Neural progenitor cell (in vitro differentiated cells): ENCODE data around the gene DOK4. TPM values are rescaled to one million over a fixed set of nuclear protein-coding genes. Genes with fewer than 3 reads are reported as not detected.

Source experiments
- DNase-seq: peaks from one replicate; pipeline ENCODE4 v3.0.0-alpha.2; 2016; ENCODE audit warnings: low spot score
- H2AFZ ChIP-seq: fragments of 200-600 bp; sonication (generic); replicated peaks from 2 replicates; pipeline ENCODE4 v1.6.1; 2016; ENCODE audit warnings: antibody characterized with exemption
- H3F3A ChIP-seq: fragments of 200-600 bp; sonication (generic); 2 replicates; pipeline ENCODE4 v1.6.1; 2016; ENCODE audit warnings: antibody characterized with exemption, low read depth
- H3K27ac ChIP-seq: fragments of 200-600 bp; sonication (generic); 2 replicates; pipeline ENCODE4 v1.5.1; 2016; ENCODE audit warnings: mild to moderate bottlenecking
- H3K27me3 ChIP-seq: fragments of 200-600 bp; sonication (generic); 2 replicates; pipeline ENCODE4 v1.6.1; 2016; ENCODE audit warnings: mild to moderate bottlenecking, moderate library complexity
- H3K36me3 ChIP-seq: fragments of 200-600 bp; sonication (generic); 2 replicates; pipeline ENCODE4 v1.5.1; 2016
- H3K4me1 ChIP-seq: fragments of 200-600 bp; sonication (generic); 2 replicates; pipeline ENCODE4 v1.6.1; 2016; ENCODE audit warnings: mixed run types
- H3K4me2 ChIP-seq: fragments of 200-600 bp; sonication (generic); 2 replicates; pipeline ENCODE4 v1.6.1; 2016
- H3K4me3 ChIP-seq: fragments of 200-600 bp; sonication (generic); 2 replicates; pipeline ENCODE4 v1.5.1; 2016
- H3K79me2 ChIP-seq: fragments of 200-600 bp; sonication (generic); 2 replicates; pipeline ENCODE4 v1.6.1; 2016; ENCODE audit warnings: low read depth
- H3K9ac ChIP-seq: fragments of 200-600 bp; sonication (generic); 2 replicates; pipeline ENCODE4 v1.6.1; 2016
- H3K9me3 ChIP-seq: fragments of 200-600 bp; sonication (generic); 2 replicates; pipeline ENCODE4 v1.5.1; 2016; ENCODE audit warnings: low read depth
- H4K20me1 ChIP-seq: fragments of 200-600 bp; sonication (generic); 2 replicates; pipeline ENCODE4 v1.6.1; 2016; ENCODE audit warnings: low read depth
- H3K27ac Mint-ChIP-seq: 3 replicates; pipeline ENCODE4 v1.8.0; 2021; ENCODE audit warnings: mixed read lengths
- H3K27me3 Mint-ChIP-seq: 2 replicates; pipeline ENCODE4 v1.8.0; 2022; ENCODE audit warnings: low read depth, mild to moderate bottlenecking, inconsistent platforms, moderate library complexity, mixed read lengths; ENCODE audit not compliant: insufficient read depth
- H3K36me3 Mint-ChIP-seq: 3 replicates; pipeline ENCODE4 v1.8.0; 2021; ENCODE audit warnings: mixed read lengths
- H3K4me1 Mint-ChIP-seq: 3 replicates; pipeline ENCODE4 v1.8.0; 2021; ENCODE audit warnings: mixed read lengths
- H3K4me3 Mint-ChIP-seq: 3 replicates; pipeline ENCODE4 v1.8.0; 2021; ENCODE audit warnings: mild to moderate bottlenecking, moderate library complexity, mixed read lengths
- H3K9me3 Mint-ChIP-seq: 3 replicates; pipeline ENCODE4 v1.8.0; 2020; ENCODE audit warnings: mixed read lengths
- EZH2 ChIP-seq: fragments of 200-600 bp; sonication (generic); IDR thresholded peaks from 2 replicates; pipeline ENCODE4 v1.6.1; 2017; ENCODE audit warnings: antibody characterized with exemption, mild to moderate bottlenecking, moderate library complexity
- EZH2phosphoT487 ChIP-seq: fragments of 200-600 bp; sonication (generic); IDR thresholded peaks from 2 replicates; pipeline ENCODE4 v1.6.1; 2017; ENCODE audit warnings: antibody characterized with exemption
- total RNA-seq: library from RNA; depleted of rRNA; stranded (reverse); fragments of >200 nt; gene quantifications from 2 replicates; pipeline ENCODE4 v1.2.3, GENCODE V29; 2015; ENCODE audit warnings: low replicate concordance
- TF ChIP-seq, protein P1 (sequence below): fragments of 200-600 bp; sonication (generic); IDR thresholded peaks from 2 replicates; pipeline ENCODE4 v1.5.1; 2017; ENCODE audit warnings: antibody characterized with exemption, mild to moderate bottlenecking

DOK4 gene
- total RNA-seq, 1 donor from 2014 or later: 10.5 TPM

DNA sequence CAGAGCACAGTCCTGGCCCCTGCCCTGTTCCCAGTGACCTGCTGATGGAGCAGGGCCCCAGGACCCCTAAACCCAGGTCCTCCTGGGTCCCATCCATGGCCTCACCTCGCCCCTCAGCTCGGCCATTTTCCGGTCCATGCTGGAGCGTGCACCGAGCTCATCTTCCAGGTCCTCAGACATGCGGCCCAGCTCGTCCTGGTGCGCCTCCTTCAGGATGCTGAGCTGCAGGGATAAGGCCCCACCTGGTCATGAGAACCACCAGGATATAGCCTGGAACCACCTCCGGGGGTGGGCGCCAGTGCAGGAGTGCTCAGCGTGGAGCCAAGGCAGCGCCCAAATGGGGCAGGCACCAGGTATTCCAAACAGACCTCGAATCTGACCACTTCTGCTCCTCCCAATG, 32.2 kb upstream of the DOK4 start:
- Histone ChIP-seq H3K9ac (no peak overlapping the region), H4K20me1 (no peaks in the 10 kb centered on the region), H2AFZ (no peak overlapping the region), H3K4me2 (no peak overlapping the region), H3F3A (no peaks in the 10 kb centered on the region), H3K4me1 (no peaks in the 10 kb centered on the region), H3K9me3 (no peaks in the 10 kb centered on the region), H3K27ac (no peak overlapping the region), H3K27me3 (no peaks in the 10 kb centered on the region), H3K79me2 (no peaks in the 10 kb centered on the region), H3K36me3 (no peaks in the 10 kb centered on the region), H3K4me3 (no peak overlapping the region)
- Mint-ChIP-seq H3K4me1 (no peaks in the 10 kb centered on the region), H3K4me3 (no peak overlapping the region), H3K27me3 (peaks cover 6% of the 10 kb centered on the region), H3K9me3 (no peaks in the 10 kb centered on the region), H3K27ac (no peak overlapping the region), H3K36me3 (peaks cover 6% of the 10 kb centered on the region)
- DNase-seq: no peak
- TF ChIP-seq, protein P1, sequence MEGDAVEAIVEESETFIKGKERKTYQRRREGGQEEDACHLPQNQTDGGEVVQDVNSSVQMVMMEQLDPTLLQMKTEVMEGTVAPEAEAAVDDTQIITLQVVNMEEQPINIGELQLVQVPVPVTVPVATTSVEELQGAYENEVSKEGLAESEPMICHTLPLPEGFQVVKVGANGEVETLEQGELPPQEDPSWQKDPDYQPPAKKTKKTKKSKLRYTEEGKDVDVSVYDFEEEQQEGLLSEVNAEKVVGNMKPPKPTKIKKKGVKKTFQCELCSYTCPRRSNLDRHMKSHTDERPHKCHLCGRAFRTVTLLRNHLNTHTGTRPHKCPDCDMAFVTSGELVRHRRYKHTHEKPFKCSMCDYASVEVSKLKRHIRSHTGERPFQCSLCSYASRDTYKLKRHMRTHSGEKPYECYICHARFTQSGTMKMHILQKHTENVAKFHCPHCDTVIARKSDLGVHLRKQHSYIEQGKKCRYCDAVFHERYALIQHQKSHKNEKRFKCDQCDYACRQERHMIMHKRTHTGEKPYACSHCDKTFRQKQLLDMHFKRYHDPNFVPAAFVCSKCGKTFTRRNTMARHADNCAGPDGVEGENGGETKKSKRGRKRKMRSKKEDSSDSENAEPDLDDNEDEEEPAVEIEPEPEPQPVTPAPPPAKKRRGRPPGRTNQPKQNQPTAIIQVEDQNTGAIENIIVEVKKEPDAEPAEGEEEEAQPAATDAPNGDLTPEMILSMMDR: no peak
- TF ChIP-seq EZH2 (no peak), EZH2phosphoT487 (no peak)

DNA sequence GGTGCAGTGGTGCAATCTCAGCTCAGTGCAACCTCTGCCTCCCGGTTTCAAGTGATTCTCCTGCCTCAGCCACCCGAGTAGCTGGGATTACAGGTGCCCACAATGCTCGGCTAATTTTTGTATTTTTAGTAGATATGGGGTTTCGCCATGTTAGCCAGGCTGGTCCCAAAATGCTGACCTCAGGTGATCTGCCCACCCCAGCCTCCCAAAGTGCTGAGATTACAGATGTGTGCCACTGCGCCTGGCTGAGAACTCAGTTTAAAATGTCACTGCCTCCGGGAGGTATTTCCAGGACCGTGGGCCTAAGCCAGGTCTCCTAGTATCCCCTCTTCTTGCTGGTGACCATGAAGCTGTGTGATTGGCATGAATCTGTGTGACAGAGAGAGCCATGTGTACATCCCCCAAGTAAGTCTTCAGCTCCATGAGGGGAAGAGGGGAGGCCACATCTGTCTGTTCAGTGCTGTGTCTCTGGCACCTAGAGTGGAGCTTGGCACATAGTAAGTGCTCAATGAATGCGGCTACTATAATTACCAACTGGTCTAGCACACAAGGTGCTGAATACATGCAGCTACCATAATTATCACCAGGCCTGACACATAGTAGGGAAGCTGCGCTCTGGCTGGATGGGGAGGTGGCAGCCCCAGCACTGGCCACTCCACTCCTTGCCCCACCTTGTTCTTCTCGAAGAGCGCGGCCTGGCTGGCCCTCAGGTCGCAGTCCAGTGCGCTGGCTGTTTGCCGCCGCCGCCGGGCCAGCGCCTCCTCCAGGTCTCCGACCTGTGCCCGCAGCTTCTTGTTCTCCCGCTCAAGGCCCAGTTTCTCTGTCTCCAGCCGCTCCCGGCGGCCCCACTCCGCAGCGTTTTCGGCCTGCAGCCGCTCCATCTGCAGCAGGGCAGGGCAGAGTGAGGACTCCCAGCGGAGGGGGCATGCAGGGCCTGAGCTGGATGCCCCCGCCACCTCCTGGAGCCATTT, 31.4 kb upstream of the DOK4 start:
- no peak for DNase-seq
- Histone ChIP-seq H4K20me1 (no peaks in the 10 kb centered on the region), H3K9ac (no peak overlapping the region), H3K36me3 (no peaks in the 10 kb centered on the region), H3K9me3 (no peaks in the 10 kb centered on the region), H3K79me2 (no peaks in the 10 kb centered on the region), H3K27ac (no peak overlapping the region), H3F3A (no peaks in the 10 kb centered on the region), H2AFZ (no peak overlapping the region), H3K4me3 (no peak overlapping the region), H3K4me2 (no peak overlapping the region), H3K27me3 (no peaks in the 10 kb centered on the region), H3K4me1 (no peaks in the 10 kb centered on the region)
- TF ChIP-seq EZH2phosphoT487: no peak
- Mint-ChIP-seq H3K27ac (no peak overlapping the region), H3K36me3 (peaks cover 6% of the 10 kb centered on the region), H3K27me3 (peaks cover 6% of the 10 kb centered on the region), H3K4me1 (no peaks in the 10 kb centered on the region), H3K4me3 (no peak overlapping the region), H3K9me3 (no peaks in the 10 kb centered on the region)

DNA sequence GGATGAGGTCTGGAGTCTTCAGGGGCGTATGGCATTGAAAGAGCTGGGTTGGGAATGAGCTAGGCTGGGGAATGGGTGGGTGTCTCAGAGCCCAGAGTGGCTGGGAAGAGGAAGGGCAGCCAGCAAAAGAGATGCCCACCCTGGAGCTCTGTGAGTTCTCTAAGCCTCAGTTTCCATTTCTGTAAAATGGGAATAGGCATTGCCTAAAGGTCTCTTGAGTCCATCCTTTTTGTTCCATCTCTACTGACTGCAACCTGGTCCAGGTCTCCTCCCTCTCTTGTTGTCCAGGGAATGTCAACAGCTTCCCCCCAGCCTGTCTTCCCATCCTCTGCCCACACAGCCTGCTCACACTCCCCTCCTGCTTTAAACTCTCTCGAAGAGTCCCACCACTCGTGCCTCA, 30.5 kb upstream of the DOK4 start:
- Histone ChIP-seq H3K4me3 (no peak overlapping the region), H3K9ac (no peak overlapping the region), H4K20me1 (no peaks in the 10 kb centered on the region), H3K79me2 (no peaks in the 10 kb centered on the region), H2AFZ (no peak overlapping the region), H3K27me3 (no peaks in the 10 kb centered on the region), H3K4me1 (no peaks in the 10 kb centered on the region), H3F3A (no peaks in the 10 kb centered on the region), H3K27ac (no peak overlapping the region), H3K9me3 (no peaks in the 10 kb centered on the region), H3K4me2 (no peak overlapping the region), H3K36me3 (no peaks in the 10 kb centered on the region)
- TF ChIP-seq EZH2 (no peak), EZH2phosphoT487 (no peak)
- TF ChIP-seq, protein P1: no peak
- Mint-ChIP-seq H3K27me3 (peaks cover 6% of the 10 kb centered on the region), H3K36me3 (peaks cover 8% of the 10 kb centered on the region), H3K4me3 (no peak overlapping the region), H3K9me3 (no peaks in the 10 kb centered on the region), H3K4me1 (no peaks in the 10 kb centered on the region), H3K27ac (no peak overlapping the region)
- DNase-seq: no peak

DNA sequence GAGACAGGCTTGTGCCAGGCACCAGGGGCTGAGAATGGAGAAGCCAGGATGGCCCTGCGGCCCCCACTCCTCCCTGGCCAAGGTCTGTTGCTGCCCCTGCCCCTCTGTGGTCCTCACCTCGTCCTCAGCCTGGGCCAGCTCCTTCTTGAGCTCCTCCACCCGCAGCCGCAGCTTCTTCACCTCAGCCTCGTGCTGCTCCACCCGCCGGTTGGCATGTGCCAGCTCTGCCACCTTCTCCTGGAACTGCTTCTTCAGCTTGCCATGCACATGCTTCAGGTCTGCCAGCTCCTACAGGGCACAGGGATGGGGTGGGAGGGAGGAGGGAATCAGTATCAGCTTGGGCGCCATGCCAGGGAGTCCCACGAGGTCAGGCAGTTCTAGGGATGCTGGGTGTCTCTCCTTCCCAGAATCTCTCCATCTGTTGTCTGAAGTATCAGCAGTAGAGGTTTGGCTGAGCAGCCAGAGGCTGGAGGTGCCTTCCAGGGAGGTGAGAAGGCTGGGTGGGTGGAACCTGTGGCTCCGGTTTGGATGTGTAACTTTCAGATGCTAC, 30.0 kb upstream of the DOK4 start:
- no peaks in the 10 kb centered on the region for H3K36me3 ChIP-seq
- Mint-ChIP-seq H3K4me3 (no peak overlapping the region), H3K27me3 (peaks cover 7% of the 10 kb centered on the region), H3K4me1 (no peaks in the 10 kb centered on the region), H3K27ac (no peak overlapping the region), H3K9me3 (no peaks in the 10 kb centered on the region), H3K36me3 (peaks cover 8% of the 10 kb centered on the region)
- H3K79me2 ChIP-seq: no peaks in the 10 kb centered on the region
- TF ChIP-seq, protein P1: no peak
- TF ChIP-seq EZH2phosphoT487 (no peak), EZH2 (no peak)
- H3K4me1 ChIP-seq: no peaks in the 10 kb centered on the region
- no peaks in the 10 kb centered on the region for H3K27me3 ChIP-seq
- no peaks in the 10 kb centered on the region for H3F3A ChIP-seq
- DNase-seq: no peak
- H3K4me3 ChIP-seq: no peak overlapping the region
- H2AFZ ChIP-seq: no peak overlapping the region
- H3K4me2 ChIP-seq: no peak overlapping the region
- H3K27ac ChIP-seq: no peak overlapping the region
- H3K9ac ChIP-seq: no peak overlapping the region
- no peaks in the 10 kb centered on the region for H4K20me1 ChIP-seq
- H3K9me3 ChIP-seq: no peaks in the 10 kb centered on the region
